MM.1S (cell line): Measurements from ENCODE around the gene CPNE7.

Source experiments
- EZH2 ChIP-seq: fragments of 300-600 bp; sonication (generic); optimal IDR thresholded peaks from 2 replicates; pipeline ENCODE3; 2017; ENCODE audit warnings: low read depth, mild to moderate bottlenecking, antibody characterized with exemption, low read length, mixed read lengths
- EZH2phosphoT487 ChIP-seq: fragments of 300-600 bp; sonication (generic); IDR thresholded peaks from 2 replicates; pipeline ENCODE4 v1.6.1; 2018; ENCODE audit warnings: antibody characterized with exemption, low read length
- TF ChIP-seq, protein P1 (sequence below): fragments of 300-600 bp; sonication (generic); IDR thresholded peaks from 2 replicates; pipeline ENCODE4 v1.5.1; 2016; ENCODE audit warnings: antibody characterized with exemption, low read length, mixed read lengths

DNA sequence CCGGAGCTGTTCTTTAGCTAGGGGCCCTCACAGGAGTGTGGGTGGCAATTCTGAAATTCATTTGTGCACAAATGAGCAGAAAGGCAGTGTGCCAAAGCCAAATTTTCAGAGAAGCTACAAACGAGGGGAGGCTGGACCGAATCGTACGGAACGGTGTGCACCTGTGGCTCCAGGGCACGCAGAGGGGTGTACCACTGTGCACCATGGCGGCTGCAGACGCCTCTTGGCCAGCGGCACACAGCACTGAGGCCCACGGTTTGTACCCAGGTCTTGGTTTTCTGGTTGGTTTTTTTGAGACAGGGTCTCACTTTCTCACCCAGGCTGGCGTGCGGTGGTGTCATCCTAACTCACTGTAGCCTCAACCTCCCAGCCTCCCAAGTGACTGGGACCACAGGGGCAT lies 67.0 kb downstream of the CPNE7 start:
- TF ChIP-seq EZH2 (no peak), EZH2phosphoT487 (no peak)
- TF ChIP-seq, protein P1, sequence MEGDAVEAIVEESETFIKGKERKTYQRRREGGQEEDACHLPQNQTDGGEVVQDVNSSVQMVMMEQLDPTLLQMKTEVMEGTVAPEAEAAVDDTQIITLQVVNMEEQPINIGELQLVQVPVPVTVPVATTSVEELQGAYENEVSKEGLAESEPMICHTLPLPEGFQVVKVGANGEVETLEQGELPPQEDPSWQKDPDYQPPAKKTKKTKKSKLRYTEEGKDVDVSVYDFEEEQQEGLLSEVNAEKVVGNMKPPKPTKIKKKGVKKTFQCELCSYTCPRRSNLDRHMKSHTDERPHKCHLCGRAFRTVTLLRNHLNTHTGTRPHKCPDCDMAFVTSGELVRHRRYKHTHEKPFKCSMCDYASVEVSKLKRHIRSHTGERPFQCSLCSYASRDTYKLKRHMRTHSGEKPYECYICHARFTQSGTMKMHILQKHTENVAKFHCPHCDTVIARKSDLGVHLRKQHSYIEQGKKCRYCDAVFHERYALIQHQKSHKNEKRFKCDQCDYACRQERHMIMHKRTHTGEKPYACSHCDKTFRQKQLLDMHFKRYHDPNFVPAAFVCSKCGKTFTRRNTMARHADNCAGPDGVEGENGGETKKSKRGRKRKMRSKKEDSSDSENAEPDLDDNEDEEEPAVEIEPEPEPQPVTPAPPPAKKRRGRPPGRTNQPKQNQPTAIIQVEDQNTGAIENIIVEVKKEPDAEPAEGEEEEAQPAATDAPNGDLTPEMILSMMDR, result no peak
